Astrocyte (in vitro differentiated cells and primary cell): ENCODE results near the gene MAS1L. TPM values are rescaled to one million over a fixed set of nuclear protein-coding genes. Genes with fewer than 3 reads are reported as not detected.

ENCODE experiments used
- DNase-seq: peaks from one replicate; pipeline ENCODE4 v3.0.0-alpha.2; 2010; ENCODE audit warnings: low read depth
- FAIRE-seq: peaks from 2 replicates; lab custom pipeline; 2011; peaks lifted over from hg19 to GRCh38; lab: Jason Lieb, UNC
- H2AFZ ChIP-seq: 2 replicates; pipeline ENCODE4 v1.6.0; 2012; ENCODE audit warnings: low read depth, low read length, inconsistent platforms
- H3K27ac ChIP-seq: 2 replicates; pipeline ENCODE4 v1.5.1; 2011; ENCODE audit warnings: low read depth, low read length, inconsistent platforms
- H3K27me3 ChIP-seq: 2 replicates; pipeline ENCODE4 v1.6.0; 2011; ENCODE audit warnings: low read length, inconsistent platforms; ENCODE audit not compliant: insufficient read depth
- H3K36me3 ChIP-seq: 2 replicates; pipeline ENCODE4 v1.5.1; 2011; ENCODE audit warnings: low read length, inconsistent platforms; ENCODE audit not compliant: insufficient read depth
- H3K4me1 ChIP-seq: 2 replicates; pipeline ENCODE4 v1.5.1; 2011; ENCODE audit warnings: low read length, inconsistent platforms; ENCODE audit not compliant: insufficient read depth
- H3K4me2 ChIP-seq: 2 replicates; pipeline ENCODE4 v1.6.0; 2012; ENCODE audit warnings: low read length, inconsistent platforms
- H3K4me3 ChIP-seq: 2 replicates; pipeline ENCODE4 v1.5.1; 2011; ENCODE audit warnings: low read depth, mild to moderate bottlenecking, low read length, inconsistent platforms; ENCODE audit not compliant: insufficient read depth
- H3K79me2 ChIP-seq: 2 replicates; pipeline ENCODE4 v1.6.0; 2012; ENCODE audit warnings: mild to moderate bottlenecking, low read length, inconsistent platforms; ENCODE audit not compliant: insufficient read depth
- H3K9ac ChIP-seq: 2 replicates; pipeline ENCODE4 v1.6.0; 2012; ENCODE audit warnings: mild to moderate bottlenecking, low read length, inconsistent platforms
- H3K9me3 ChIP-seq: 2 replicates; pipeline ENCODE4 v1.5.1; 2012; ENCODE audit warnings: low read depth, mild to moderate bottlenecking, low read length, inconsistent platforms; ENCODE audit not compliant: insufficient read depth
- H4K20me1 ChIP-seq: 2 replicates; pipeline ENCODE4 v1.6.0; 2012; ENCODE audit warnings: low read length, inconsistent platforms; ENCODE audit not compliant: insufficient read depth
- H3K27ac Mint-ChIP-seq: one replicate; pipeline ENCODE4 v1.8.0; 2021; ENCODE audit warnings: mild to moderate bottlenecking, mixed read lengths; ENCODE audit not compliant: unreplicated experiment
- H3K27me3 Mint-ChIP-seq: one replicate; pipeline ENCODE4 v1.8.0; 2021; ENCODE audit warnings: low read depth, mixed read lengths; ENCODE audit not compliant: unreplicated experiment
- H3K36me3 Mint-ChIP-seq: one replicate; pipeline ENCODE4 v1.8.0; 2021; ENCODE audit warnings: low read depth, mixed read lengths; ENCODE audit not compliant: unreplicated experiment
- H3K4me1 Mint-ChIP-seq: one replicate; pipeline ENCODE4 v1.8.0; 2021; ENCODE audit warnings: low read depth, mixed read lengths; ENCODE audit not compliant: unreplicated experiment
- H3K4me3 Mint-ChIP-seq: one replicate; pipeline ENCODE4 v1.8.0; 2021; ENCODE audit warnings: mild to moderate bottlenecking, moderate library complexity, mixed read lengths; ENCODE audit not compliant: unreplicated experiment
- H3K9me3 Mint-ChIP-seq: one replicate; pipeline ENCODE4 v1.8.0; 2021; ENCODE audit warnings: mild to moderate bottlenecking, mixed read lengths; ENCODE audit not compliant: unreplicated experiment
- EZH2 ChIP-seq: IDR thresholded peaks from 2 replicates; pipeline ENCODE4 v1.6.1; 2012; ENCODE audit warnings: mild to moderate bottlenecking, low read length, inconsistent platforms; ENCODE audit not compliant: insufficient read depth
- total RNA-seq: library from RNA; stranded (reverse); gene quantifications from 2 replicates; pipeline ENCODE4 v1.2.1, GENCODE V29; 2021
- TF ChIP-seq, protein P1 (sequence below): IDR thresholded peaks from 2 replicates; pipeline ENCODE4 v1.5.1; 2011; ENCODE audit warnings: low read depth, mild to moderate bottlenecking, inconsistent platforms, low read length, moderate library complexity; ENCODE audit not compliant: insufficient read depth

The MAS1L gene
- total RNA-seq, 1 donor from 2014 or later = not detected

DNA sequence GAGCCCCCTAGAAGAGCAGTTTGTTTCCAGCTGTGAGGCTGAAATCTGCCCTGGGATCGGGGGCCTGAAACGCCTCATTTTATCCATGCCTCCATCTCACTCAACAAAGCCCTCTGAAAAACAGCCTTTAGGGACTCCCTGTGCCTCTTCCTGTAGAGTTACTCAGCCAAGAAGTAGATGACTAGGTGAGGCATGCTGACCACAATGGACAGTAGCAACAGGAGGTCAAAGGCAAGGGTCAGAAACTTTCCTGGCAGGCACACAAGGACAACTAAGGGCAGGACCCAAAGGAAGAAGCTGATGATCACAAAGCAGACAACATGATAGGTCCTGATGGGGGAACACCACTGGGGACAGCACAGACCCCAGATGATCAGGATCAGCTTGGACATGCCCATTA is 12.8 kb downstream of the MAS1L start:
- peaks cover 4% of the 10 kb centered on the region for H3K36me3 Mint-ChIP-seq
- H3K27ac Mint-ChIP-seq = no peak overlapping the region
- Histone ChIP-seq H3K9me3 (no peaks in the 10 kb centered on the region), H3K27ac (no peak overlapping the region), H3K9ac (no peak overlapping the region), H2AFZ (no peak overlapping the region), H3K4me3 (no peak overlapping the region), H3K27me3 (no peaks in the 10 kb centered on the region), H3K4me1 (no peaks in the 10 kb centered on the region), H3K4me2 (no peak overlapping the region), H3K79me2 (no peaks in the 10 kb centered on the region), H3K36me3 (no peaks in the 10 kb centered on the region), H4K20me1 (no peaks in the 10 kb centered on the region)
- no peak for FAIRE-seq
- H3K4me3 Mint-ChIP-seq = no peak overlapping the region
- DNase-seq = no peak
- H3K27me3 Mint-ChIP-seq = peaks cover 17% of the 10 kb centered on the region
- no peaks in the 10 kb centered on the region for H3K4me1 Mint-ChIP-seq
- H3K9me3 Mint-ChIP-seq = peaks cover 5% of the 10 kb centered on the region
- TF ChIP-seq EZH2 = no peak
- TF ChIP-seq, protein P1, sequence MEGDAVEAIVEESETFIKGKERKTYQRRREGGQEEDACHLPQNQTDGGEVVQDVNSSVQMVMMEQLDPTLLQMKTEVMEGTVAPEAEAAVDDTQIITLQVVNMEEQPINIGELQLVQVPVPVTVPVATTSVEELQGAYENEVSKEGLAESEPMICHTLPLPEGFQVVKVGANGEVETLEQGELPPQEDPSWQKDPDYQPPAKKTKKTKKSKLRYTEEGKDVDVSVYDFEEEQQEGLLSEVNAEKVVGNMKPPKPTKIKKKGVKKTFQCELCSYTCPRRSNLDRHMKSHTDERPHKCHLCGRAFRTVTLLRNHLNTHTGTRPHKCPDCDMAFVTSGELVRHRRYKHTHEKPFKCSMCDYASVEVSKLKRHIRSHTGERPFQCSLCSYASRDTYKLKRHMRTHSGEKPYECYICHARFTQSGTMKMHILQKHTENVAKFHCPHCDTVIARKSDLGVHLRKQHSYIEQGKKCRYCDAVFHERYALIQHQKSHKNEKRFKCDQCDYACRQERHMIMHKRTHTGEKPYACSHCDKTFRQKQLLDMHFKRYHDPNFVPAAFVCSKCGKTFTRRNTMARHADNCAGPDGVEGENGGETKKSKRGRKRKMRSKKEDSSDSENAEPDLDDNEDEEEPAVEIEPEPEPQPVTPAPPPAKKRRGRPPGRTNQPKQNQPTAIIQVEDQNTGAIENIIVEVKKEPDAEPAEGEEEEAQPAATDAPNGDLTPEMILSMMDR = no peak

DNA sequence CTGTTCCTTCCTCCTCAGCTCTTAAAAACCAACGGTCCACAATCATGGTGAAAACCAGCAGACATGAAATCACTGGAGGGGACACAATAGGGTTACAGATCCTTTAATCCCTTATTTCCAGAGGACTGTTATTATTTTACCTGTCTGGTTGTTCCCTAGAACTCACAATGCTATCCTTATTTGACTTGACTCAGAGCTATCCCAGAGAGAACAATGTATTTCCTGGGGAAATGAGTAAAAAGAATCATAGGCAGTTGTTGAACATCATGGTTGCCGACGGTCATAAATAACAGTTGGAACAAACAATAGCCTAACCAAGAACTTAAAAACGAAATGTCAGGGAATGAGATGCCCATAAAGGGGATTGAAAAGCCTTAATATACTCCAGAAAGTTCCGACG is 21.5 kb downstream of the MAS1L start:
- H3K36me3 Mint-ChIP-seq = no peaks in the 10 kb centered on the region

DNA sequence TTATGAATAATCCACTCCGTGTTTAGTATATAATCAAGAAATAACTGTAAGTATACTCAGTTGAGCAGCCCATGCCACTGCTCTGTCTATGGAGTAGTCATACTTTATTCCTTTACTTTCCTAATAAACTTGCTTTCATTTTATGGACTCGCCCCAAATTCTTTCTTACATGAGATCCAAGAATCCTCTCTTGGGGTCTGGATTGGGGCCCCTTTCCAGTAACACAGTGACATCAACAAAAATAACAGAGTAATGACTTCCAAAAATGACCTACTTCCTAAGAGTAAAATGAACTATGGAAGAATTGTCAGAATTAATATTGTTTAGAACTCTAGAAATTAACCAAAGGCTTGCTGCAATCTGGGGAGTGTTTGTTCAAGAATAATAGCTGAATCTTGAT is 22.0 kb downstream of the MAS1L start:
- no peaks in the 10 kb centered on the region for H3K9me3 ChIP-seq
- Mint-ChIP-seq H3K4me1 (peaks cover 2% of the 10 kb centered on the region), H3K9me3 (peaks cover 3% of the 10 kb centered on the region), H3K27me3 (peaks cover 6% of the 10 kb centered on the region), H3K36me3 (no peaks in the 10 kb centered on the region), H3K4me3 (no peak overlapping the region), H3K27ac (no peak overlapping the region)
- no peak overlapping the region for H3K9ac ChIP-seq
- DNase-seq = no peak
- FAIRE-seq = no peak
- no peak overlapping the region for H3K27ac ChIP-seq
- H3K4me1 ChIP-seq = no peaks in the 10 kb centered on the region
- no peaks in the 10 kb centered on the region for H3K36me3 ChIP-seq
- no peak overlapping the region for H2AFZ ChIP-seq
- no peaks in the 10 kb centered on the region for H3K79me2 ChIP-seq
- H3K4me3 ChIP-seq = no peak overlapping the region
- TF ChIP-seq, protein P1 = no peak
- TF ChIP-seq EZH2 = no peak
- no peak overlapping the region for H3K4me2 ChIP-seq
- H4K20me1 ChIP-seq = no peaks in the 10 kb centered on the region
- no peaks in the 10 kb centered on the region for H3K27me3 ChIP-seq

More for the DNA sequence above, 21.5 kb downstream of the MAS1L start:
- H3K9me3 ChIP-seq = no peaks in the 10 kb centered on the region
- no peak overlapping the region for H3K4me3 ChIP-seq
- no peak for DNase-seq
- TF ChIP-seq EZH2 = no peak
- TF ChIP-seq, protein P1 = no peak
- no peaks in the 10 kb centered on the region for H3K27me3 ChIP-seq
- H3K27me3 Mint-ChIP-seq = peaks cover 8% of the 10 kb centered on the region
- no peaks in the 10 kb centered on the region for H3K4me1 ChIP-seq
- H2AFZ ChIP-seq = no peak overlapping the region
- no peak for FAIRE-seq
- peaks cover 2% of the 10 kb centered on the region for H3K4me1 Mint-ChIP-seq
- H3K4me3 Mint-ChIP-seq = no peak overlapping the region
- no peak overlapping the region for H3K9ac ChIP-seq
- no peaks in the 10 kb centered on the region for H3K79me2 ChIP-seq
- peaks cover 3% of the 10 kb centered on the region for H3K9me3 Mint-ChIP-seq
- H3K27ac ChIP-seq = no peak overlapping the region
- no peak overlapping the region for H3K27ac Mint-ChIP-seq
- no peak overlapping the region for H3K4me2 ChIP-seq
- no peaks in the 10 kb centered on the region for H3K36me3 ChIP-seq
- H4K20me1 ChIP-seq = no peaks in the 10 kb centered on the region
